Cardiac muscle cell (in vitro differentiated cells and primary cell): ENCODE data around the gene ANKRD12. TPM values are rescaled to one million over a fixed set of nuclear protein-coding genes. Genes with fewer than 3 reads are reported as not detected.

ENCODE experiments used
- DNase-seq, 2 donors: peaks; one replicate each; pipeline versions ENCODE4 v3.0.0 to v3.0.0-alpha.2; 2010 to 2017; ENCODE audit warnings: low read depth in 1 of 2, low spot score in 1 of 2
- H3K27ac ChIP-seq: fragments of 200-600 bp; sonication (generic); 2 replicates; pipeline ENCODE4 v1.5.1; 2016
- H3K27me3 ChIP-seq: fragments of 200-600 bp; sonication (generic); 2 replicates; pipeline ENCODE4 v1.6.0; 2016; ENCODE audit warnings: control low read depth
- H3K36me3 ChIP-seq: fragments of 200-600 bp; sonication (generic); 2 replicates; pipeline ENCODE4 v1.5.1; 2016; ENCODE audit warnings: control low read depth
- H3K4me1 ChIP-seq: fragments of 200-600 bp; sonication (generic); 2 replicates; pipeline ENCODE4 v1.8.1; 2017; ENCODE audit warnings: low read depth, mild to moderate bottlenecking, mixed run types
- H3K4me3 ChIP-seq: fragments of 200-600 bp; sonication (generic); 2 replicates; pipeline ENCODE4 v1.5.1; 2016; ENCODE audit warnings: mild to moderate bottlenecking
- H3K9me3 ChIP-seq: fragments of 200-600 bp; sonication (generic); 2 replicates; pipeline ENCODE4 v1.5.1; 2017; ENCODE audit warnings: low read depth, mild to moderate bottlenecking, control low read depth
- polyA plus RNA-seq: library from polyadenylated mRNA; unstranded; fragments of >200 nt; fragmentation: Nextera tagmentation; extraction: Ambion mirVana; gene quantifications from 2 replicates; pipeline ENCODE4 v1.2.1, GENCODE V29; 2016
- total RNA-seq: library from RNA; depleted of rRNA; stranded (reverse); fragments of >200 nt; gene quantifications from 2 replicates; pipeline ENCODE4 v1.2.3, GENCODE V29; 2016
- TF ChIP-seq, protein P1 (sequence below): IDR thresholded peaks from 2 replicates; pipeline ENCODE4 v1.5.1; 2012; ENCODE audit warnings: low read depth, mild to moderate bottlenecking, low read length

The ANKRD12 gene
- total and polyA plus RNA-seq, 2 experiments from 2014 or later = 21.5 to 88.8 TPM

DNA sequence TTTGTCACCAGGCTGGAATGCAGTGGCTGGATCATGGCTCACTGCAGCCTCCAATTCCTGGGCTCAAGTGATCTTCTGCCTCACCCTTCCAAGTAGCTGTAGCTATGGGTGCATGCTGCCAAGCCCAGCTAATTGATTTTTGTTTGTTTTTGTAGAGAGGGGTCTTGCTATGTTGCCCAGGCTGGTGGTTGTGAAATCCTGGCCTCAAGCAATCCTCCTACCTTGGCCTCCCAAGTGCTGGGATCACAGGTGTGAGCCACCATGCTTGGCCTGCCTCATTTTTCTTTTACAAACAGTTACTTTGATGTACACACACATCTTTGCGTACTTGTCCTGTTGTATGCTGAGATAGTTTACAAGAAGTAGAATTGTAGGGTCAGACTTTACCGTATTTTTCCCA, 13.1 kb upstream of the ANKRD12 start:
- Histone ChIP-seq H3K9me3 (no peaks in the 10 kb centered on the region), H3K27me3 (no peaks in the 10 kb centered on the region), H3K4me3 (no peak overlapping the region), H3K27ac (no peak overlapping the region), H3K36me3 (peaks cover 55% of the 10 kb centered on the region), H3K4me1 (peaks cover 18% of the 10 kb centered on the region)
- TF ChIP-seq, protein P1, sequence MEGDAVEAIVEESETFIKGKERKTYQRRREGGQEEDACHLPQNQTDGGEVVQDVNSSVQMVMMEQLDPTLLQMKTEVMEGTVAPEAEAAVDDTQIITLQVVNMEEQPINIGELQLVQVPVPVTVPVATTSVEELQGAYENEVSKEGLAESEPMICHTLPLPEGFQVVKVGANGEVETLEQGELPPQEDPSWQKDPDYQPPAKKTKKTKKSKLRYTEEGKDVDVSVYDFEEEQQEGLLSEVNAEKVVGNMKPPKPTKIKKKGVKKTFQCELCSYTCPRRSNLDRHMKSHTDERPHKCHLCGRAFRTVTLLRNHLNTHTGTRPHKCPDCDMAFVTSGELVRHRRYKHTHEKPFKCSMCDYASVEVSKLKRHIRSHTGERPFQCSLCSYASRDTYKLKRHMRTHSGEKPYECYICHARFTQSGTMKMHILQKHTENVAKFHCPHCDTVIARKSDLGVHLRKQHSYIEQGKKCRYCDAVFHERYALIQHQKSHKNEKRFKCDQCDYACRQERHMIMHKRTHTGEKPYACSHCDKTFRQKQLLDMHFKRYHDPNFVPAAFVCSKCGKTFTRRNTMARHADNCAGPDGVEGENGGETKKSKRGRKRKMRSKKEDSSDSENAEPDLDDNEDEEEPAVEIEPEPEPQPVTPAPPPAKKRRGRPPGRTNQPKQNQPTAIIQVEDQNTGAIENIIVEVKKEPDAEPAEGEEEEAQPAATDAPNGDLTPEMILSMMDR = no peak
- no peak for DNase-seq

DNA sequence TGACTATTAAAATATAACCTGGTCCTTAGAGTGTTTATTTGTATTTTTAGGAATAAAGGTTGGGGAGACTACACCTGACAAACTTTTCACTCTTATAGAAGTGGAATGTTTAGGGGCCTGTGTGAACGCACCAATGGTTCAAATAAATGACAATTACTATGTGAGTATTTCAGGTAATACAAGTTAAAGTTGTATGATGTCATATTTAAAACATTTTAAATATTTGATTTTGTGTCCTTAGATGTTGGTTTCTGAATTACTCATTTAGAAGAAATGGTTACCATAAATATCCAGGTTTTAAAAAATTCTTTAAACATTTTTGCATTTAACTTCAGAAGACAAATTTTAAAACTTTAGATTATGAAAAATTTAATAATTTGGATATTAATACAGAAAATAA, 11.8 kb upstream of the ANKRD12 start:
- DNase-seq = no peak
- TF ChIP-seq, protein P1 = no peak
- no peak overlapping the region for H3K4me3 ChIP-seq
- peaks cover 64% of the 10 kb centered on the region for H3K36me3 ChIP-seq
- H3K9me3 ChIP-seq = no peaks in the 10 kb centered on the region
- no peaks in the 10 kb centered on the region for H3K27me3 ChIP-seq
- H3K27ac ChIP-seq = no peak overlapping the region
- H3K4me1 ChIP-seq = peaks cover 16% of the 10 kb centered on the region

DNA sequence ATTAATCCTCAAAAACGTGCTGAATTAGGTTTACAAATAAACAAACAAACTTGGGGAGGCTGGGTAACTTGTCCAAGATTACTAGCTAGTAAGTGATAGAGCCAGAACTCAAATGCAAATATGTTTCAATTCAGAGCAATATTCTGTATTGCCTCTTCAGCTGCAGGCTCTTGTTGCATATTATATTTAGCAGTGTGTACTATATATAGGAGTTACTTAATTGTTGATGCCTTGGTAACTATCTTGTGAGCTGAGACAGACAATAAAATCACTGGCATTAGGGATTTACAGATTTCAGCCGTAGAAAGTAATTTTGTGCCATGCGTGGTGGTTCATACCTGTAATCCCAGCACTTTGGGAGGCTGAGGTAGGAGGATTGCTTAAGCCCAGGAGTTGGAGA, 10.2 kb upstream of the ANKRD12 start:
- Histone ChIP-seq H3K27ac (peak overlapping the region; percentile 86), H3K9me3 (no peaks in the 10 kb centered on the region), H3K4me3 (no peak overlapping the region), H3K36me3 (peaks cover 65% of the 10 kb centered on the region), H3K4me1 (peaks cover 16% of the 10 kb centered on the region), H3K27me3 (no peaks in the 10 kb centered on the region)
- TF ChIP-seq, protein P1 = no peak
- DNase-seq = no peak

DNA sequence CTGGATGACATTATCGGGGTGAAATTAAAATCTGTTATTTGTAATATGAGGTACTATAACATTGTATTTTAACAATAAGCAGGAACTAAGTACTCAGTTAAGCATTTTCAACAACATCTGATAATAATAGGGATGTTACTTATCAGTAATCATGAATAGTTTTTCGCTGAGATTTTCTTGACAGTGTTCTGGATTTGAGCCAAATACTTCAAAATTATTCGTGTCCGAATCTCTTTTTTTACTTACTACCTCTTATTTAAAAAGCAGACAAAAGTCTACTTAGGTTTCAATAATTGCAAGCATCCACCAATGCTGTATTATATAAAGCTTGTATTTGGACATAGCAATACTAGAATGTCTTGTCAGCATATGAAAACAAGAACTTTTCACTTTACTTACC, 6.4 kb upstream of the ANKRD12 start:
- peaks cover 65% of the 10 kb centered on the region for H3K36me3 ChIP-seq
- H3K4me1 ChIP-seq = peaks cover 14% of the 10 kb centered on the region
- no peaks in the 10 kb centered on the region for H3K27me3 ChIP-seq
- TF ChIP-seq, protein P1 = no peak
- DNase-seq = no peak
- H3K9me3 ChIP-seq = no peaks in the 10 kb centered on the region
- no peak overlapping the region for H3K4me3 ChIP-seq
- H3K27ac ChIP-seq = no peak overlapping the region

DNA sequence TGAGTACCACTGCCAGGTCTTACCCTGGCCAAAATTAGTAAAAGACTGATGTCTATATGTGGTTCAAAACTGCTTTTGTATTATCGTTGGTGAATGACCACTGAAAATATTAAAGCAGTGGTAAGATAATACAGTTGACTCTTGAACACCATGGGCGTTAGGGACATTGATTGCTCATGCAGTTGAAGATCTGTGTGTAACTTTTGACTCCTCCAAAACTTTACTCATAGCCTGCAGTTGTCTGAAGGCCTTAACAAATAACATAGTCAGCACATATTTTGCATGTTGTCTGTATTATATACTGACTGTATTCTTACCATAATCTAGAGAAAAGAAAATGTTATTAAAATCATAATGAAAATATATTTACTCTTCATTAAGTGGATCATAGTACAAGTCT, 5.8 kb upstream of the ANKRD12 start:
- Histone ChIP-seq H3K4me3 (no peak overlapping the region), H3K36me3 (peaks cover 65% of the 10 kb centered on the region), H3K4me1 (peaks cover 8% of the 10 kb centered on the region), H3K9me3 (no peaks in the 10 kb centered on the region), H3K27ac (peak overlapping the region; percentile 19), H3K27me3 (no peaks in the 10 kb centered on the region)
- TF ChIP-seq, protein P1 = no peak
- peak in 1 of 2 donors; percentile 21 for DNase-seq

DNA sequence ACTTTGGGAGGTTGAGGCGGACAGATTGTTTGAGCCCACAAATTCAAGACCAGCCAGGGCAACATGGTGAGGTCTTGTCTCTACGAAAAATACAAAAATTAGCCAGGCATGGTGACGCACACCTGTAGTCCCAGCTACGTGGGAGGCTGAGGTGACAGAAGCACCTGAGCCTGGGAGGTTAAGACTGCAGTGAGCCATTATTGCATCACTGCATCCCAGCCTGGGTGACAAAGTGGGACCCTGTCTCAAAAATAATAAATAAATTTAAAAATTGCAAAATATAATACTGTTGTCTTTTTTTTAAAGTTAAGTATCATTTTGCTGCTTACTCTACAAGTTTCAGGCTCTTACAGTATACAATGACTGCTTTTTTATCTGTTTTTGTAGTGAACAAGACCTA, 4.0 kb upstream of the ANKRD12 start:
- no peaks in the 10 kb centered on the region for H3K9me3 ChIP-seq
- no peak overlapping the region for H3K27ac ChIP-seq
- TF ChIP-seq, protein P1 = no peak
- no peaks in the 10 kb centered on the region for H3K27me3 ChIP-seq
- no peak overlapping the region for H3K4me3 ChIP-seq
- H3K4me1 ChIP-seq = no peaks in the 10 kb centered on the region
- no peak for DNase-seq
- H3K36me3 ChIP-seq = peaks cover 56% of the 10 kb centered on the region
